ENCODE results near the gene HTRA3.

DNA sequence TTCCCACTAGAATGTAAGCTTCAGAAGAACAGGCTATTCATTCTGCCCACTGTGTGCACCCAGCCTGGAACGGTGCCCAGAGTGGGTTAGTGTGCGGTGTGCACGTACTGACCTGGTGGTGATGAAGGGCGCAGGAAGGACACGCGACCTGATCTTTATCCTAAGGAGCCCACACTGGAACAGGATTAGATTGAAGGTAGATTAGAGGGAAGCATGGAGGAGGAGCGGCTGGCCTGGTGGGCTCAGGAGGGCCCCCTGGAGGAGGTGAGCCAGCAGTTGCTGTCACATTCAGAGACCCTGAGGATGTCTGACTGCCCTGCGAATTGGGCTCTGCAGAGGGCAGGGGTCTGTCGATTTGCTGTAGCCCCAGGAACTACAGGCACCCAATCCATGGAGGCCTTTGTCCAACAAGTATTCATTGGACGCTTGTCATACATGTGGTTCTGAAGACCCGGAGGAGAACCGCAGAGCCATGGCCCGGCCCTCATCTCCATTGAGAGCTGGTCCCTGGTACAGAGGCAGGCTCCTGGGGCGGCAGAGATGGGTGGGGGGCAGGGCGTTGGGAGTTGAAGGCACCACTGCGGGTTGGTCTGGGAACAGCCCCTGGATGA lies 73.2 kb downstream of the HTRA3 start:
- TF ChIP-seq TAF1 (conservative IDR thresholded peaks at IDR 0.05) (no peak), RAD21 (IDR thresholded peaks at IDR 0.05) (no peak), CTCF (IDR thresholded peaks at IDR 0.05; ENCODE audit: low read depth, low read length, missing input control) (no peak), SP1 (IDR thresholded peaks at IDR 0.05) (no peak), NR2F2 (IDR thresholded peaks at IDR 0.05) (no peak), EGR1 (IDR thresholded peaks at IDR 0.05; ENCODE audit: low read depth in 2 of 2) (no peak), FOXA1 (IDR thresholded peaks at IDR 0.05) (no peak), ZBTB33 (IDR thresholded peaks at IDR 0.05) (no peak)
- TF ChIP-seq, protein P1, sequence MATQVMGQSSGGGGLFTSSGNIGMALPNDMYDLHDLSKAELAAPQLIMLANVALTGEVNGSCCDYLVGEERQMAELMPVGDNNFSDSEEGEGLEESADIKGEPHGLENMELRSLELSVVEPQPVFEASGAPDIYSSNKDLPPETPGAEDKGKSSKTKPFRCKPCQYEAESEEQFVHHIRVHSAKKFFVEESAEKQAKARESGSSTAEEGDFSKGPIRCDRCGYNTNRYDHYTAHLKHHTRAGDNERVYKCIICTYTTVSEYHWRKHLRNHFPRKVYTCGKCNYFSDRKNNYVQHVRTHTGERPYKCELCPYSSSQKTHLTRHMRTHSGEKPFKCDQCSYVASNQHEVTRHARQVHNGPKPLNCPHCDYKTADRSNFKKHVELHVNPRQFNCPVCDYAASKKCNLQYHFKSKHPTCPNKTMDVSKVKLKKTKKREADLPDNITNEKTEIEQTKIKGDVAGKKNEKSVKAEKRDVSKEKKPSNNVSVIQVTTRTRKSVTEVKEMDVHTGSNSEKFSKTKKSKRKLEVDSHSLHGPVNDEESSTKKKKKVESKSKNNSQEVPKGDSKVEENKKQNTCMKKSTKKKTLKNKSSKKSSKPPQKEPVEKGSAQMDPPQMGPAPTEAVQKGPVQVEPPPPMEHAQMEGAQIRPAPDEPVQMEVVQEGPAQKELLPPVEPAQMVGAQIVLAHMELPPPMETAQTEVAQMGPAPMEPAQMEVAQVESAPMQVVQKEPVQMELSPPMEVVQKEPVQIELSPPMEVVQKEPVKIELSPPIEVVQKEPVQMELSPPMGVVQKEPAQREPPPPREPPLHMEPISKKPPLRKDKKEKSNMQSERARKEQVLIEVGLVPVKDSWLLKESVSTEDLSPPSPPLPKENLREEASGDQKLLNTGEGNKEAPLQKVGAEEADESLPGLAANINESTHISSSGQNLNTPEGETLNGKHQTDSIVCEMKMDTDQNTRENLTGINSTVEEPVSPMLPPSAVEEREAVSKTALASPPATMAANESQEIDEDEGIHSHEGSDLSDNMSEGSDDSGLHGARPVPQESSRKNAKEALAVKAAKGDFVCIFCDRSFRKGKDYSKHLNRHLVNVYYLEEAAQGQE (IDR thresholded peaks at IDR 0.05), result no peak
- TF ChIP-seq, protein P2, sequence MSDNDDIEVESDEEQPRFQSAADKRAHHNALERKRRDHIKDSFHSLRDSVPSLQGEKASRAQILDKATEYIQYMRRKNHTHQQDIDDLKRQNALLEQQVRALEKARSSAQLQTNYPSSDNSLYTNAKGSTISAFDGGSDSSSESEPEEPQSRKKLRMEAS (IDR thresholded peaks at IDR 0.05), result no peak

Measured in liver (tissue), 3 donors.